A549 (cell line): ENCODE data around the gene PPP4R1.

Source experiments
- BHLHE40 ChIP-seq: IDR thresholded peaks from 2 replicates; pipeline ENCODE4 v1.6.1; 2012; ENCODE audit warnings: low read depth, low read length, inconsistent platforms
- EP300 ChIP-seq, 2 experiments: fragments of >200 bp; sonication (Bioruptor Twin); formaldehyde crosslinking; IDR thresholded peaks; 2 replicates in 1 of 2; 3 replicates in 1 of 2; pipeline ENCODE4 v1.6.1; 2016 to 2017
- HOXA7 ChIP-seq: fragments of 250-450 bp; sonication (Bioruptor Pico); IDR thresholded peaks from 2 replicates; pipeline ENCODE4 v1.5.0; 2020; ENCODE audit warnings: mild to moderate bottlenecking, moderate library complexity
- MAFK ChIP-seq: fragments of 450-650 bp; IDR thresholded peaks from 2 replicates; pipeline ENCODE4 v1.6.1; 2014; ENCODE audit not compliant: partially characterized antibody
- MAZ ChIP-seq: fragments of 150-350 bp; IDR thresholded peaks from 2 replicates; pipeline ENCODE4 v1.6.1; 2014; ENCODE audit warnings: antibody characterized with exemption, low read depth, low read length, borderline replicate concordance
- PBX3 ChIP-seq: IDR thresholded peaks from 2 replicates; pipeline ENCODE4 v1.6.1; 2012
- POLR2A ChIP-seq: IDR thresholded peaks from 2 replicates; pipeline ENCODE4 v1.6.1; 2012; ENCODE audit warnings: mild to moderate bottlenecking, low read length
- TP53 ChIP-seq: fragments of 250-450 bp; sonication (Bioruptor Pico); IDR thresholded peaks from 2 replicates; pipeline ENCODE4 v1.5.0; 2021; ENCODE audit warnings: mild to moderate bottlenecking, moderate library complexity
- TF ChIP-seq, protein P1 (sequence below): fragments of >200 bp; sonication (Bioruptor Twin); formaldehyde crosslinking; IDR thresholded peaks from 3 replicates; pipeline ENCODE4 v1.5.1; 2016
- TF ChIP-seq, protein P2 (sequence below): fragments of 450-650 bp; IDR thresholded peaks from 2 replicates; pipeline ENCODE4 v1.6.1; 2014; ENCODE audit warnings: antibody characterized with exemption
- TF ChIP-seq, protein P3 (sequence below): fragments of 250-450 bp; sonication (Bioruptor Pico); IDR thresholded peaks from 2 replicates; pipeline ENCODE4 v1.5.0; 2021; ENCODE audit warnings: mild to moderate bottlenecking, moderate library complexity, borderline replicate concordance

- TF ChIP-seq, protein P1, sequence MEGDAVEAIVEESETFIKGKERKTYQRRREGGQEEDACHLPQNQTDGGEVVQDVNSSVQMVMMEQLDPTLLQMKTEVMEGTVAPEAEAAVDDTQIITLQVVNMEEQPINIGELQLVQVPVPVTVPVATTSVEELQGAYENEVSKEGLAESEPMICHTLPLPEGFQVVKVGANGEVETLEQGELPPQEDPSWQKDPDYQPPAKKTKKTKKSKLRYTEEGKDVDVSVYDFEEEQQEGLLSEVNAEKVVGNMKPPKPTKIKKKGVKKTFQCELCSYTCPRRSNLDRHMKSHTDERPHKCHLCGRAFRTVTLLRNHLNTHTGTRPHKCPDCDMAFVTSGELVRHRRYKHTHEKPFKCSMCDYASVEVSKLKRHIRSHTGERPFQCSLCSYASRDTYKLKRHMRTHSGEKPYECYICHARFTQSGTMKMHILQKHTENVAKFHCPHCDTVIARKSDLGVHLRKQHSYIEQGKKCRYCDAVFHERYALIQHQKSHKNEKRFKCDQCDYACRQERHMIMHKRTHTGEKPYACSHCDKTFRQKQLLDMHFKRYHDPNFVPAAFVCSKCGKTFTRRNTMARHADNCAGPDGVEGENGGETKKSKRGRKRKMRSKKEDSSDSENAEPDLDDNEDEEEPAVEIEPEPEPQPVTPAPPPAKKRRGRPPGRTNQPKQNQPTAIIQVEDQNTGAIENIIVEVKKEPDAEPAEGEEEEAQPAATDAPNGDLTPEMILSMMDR, result no peak
- TF ChIP-seq MAZ, result no peak
- no peak for TF ChIP-seq MAFK
- no peak for TF ChIP-seq POLR2A
- TF ChIP-seq, protein P2, sequence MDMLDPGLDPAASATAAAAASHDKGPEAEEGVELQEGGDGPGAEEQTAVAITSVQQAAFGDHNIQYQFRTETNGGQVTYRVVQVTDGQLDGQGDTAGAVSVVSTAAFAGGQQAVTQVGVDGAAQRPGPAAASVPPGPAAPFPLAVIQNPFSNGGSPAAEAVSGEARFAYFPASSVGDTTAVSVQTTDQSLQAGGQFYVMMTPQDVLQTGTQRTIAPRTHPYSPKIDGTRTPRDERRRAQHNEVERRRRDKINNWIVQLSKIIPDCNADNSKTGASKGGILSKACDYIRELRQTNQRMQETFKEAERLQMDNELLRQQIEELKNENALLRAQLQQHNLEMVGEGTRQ, result no peak
- no peak for TF ChIP-seq HOXA7 (CRISPR knock-in tag)
- TF ChIP-seq, protein P3, sequence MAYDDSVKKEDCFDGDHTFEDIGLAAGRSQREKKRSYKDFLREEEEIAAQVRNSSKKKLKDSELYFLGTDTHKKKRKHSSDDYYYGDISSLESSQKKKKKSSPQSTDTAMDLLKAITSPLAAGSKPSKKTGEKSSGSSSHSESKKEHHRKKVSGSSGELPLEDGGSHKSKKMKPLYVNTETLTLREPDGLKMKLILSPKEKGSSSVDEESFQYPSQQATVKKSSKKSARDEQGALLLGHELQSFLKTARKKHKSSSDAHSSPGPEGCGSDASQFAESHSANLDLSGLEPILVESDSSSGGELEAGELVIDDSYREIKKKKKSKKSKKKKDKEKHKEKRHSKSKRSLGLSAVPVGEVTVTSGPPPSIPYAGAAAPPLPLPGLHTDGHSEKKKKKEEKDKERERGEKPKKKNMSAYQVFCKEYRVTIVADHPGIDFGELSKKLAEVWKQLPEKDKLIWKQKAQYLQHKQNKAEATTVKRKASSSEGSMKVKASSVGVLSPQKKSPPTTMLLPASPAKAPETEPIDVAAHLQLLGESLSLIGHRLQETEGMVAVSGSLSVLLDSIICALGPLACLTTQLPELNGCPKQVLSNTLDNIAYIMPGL (CRISPR knock-in tag), result no peak
- no peak for TF ChIP-seq BHLHE40
- no peak for TF ChIP-seq TP53 (CRISPR knock-in tag)
- no peak for TF ChIP-seq PBX3
- no peak for TF ChIP-seq EP300 (IDR thresholded peaks at IDR 0.05)
These were observed 27.5 kb downstream of the PPP4R1 start for GRCh38 chr18:9586814-9587213.
